HEK293 (cell line): ENCODE results near the gene LTBP1.

ENCODE experiments used
- CTCF ChIP-seq: fragments of 450-650 bp; formaldehyde crosslinking; IDR thresholded peaks from 2 replicates; pipeline ENCODE4 v1.5.1; 2016; ENCODE audit warnings: missing biosample characterization, missing genetic modification characterization
- HOXA7 ChIP-seq: sonication (generic); formaldehyde crosslinking; IDR thresholded peaks from 2 replicates; pipeline ENCODE4 v1.8.1; 2022; ENCODE audit warnings: missing genetic modification reagents, borderline replicate concordance
- KLF16 ChIP-seq: fragments of 450-650 bp; formaldehyde crosslinking; IDR thresholded peaks from 2 replicates; pipeline ENCODE4 v1.5.1; 2017; ENCODE audit warnings: missing biosample characterization, missing genetic modification characterization
- KLF9 ChIP-seq: fragments of 450-650 bp; formaldehyde crosslinking; IDR thresholded peaks from 2 replicates; pipeline ENCODE4 v1.5.1; 2016; ENCODE audit warnings: missing biosample characterization, missing genetic modification characterization, low read depth
- SALL2 ChIP-seq: fragments of 450-650 bp; formaldehyde crosslinking; IDR thresholded peaks from 2 replicates; pipeline ENCODE4 v1.5.0; 2017; ENCODE audit warnings: missing biosample characterization, mild to moderate bottlenecking, missing genetic modification characterization, borderline replicate concordance
- YY1 ChIP-seq: fragments of 450-650 bp; formaldehyde crosslinking; IDR thresholded peaks from 2 replicates; pipeline ENCODE4 v1.5.1; 2018; ENCODE audit warnings: missing biosample characterization, missing genetic modification characterization
- ZBTB10 ChIP-seq: fragments of 450-650 bp; formaldehyde crosslinking; IDR thresholded peaks from 2 replicates; pipeline ENCODE4 v1.5.1; 2016; ENCODE audit warnings: missing biosample characterization, missing genetic modification characterization
- ZBTB26 ChIP-seq: fragments of 450-650 bp; formaldehyde crosslinking; optimal IDR thresholded peaks from 2 replicates; pipeline ENCODE3; 2016; ENCODE audit warnings: missing biosample characterization, mild to moderate bottlenecking, missing genetic modification characterization
- ZNF26 ChIP-seq: fragments of 450-650 bp; formaldehyde crosslinking; IDR thresholded peaks from 2 replicates; pipeline ENCODE4 v1.5.1; 2016; ENCODE audit warnings: missing biosample characterization, missing genetic modification characterization
- TF ChIP-seq, protein P1 (sequence below): fragments of 450-650 bp; formaldehyde crosslinking; IDR thresholded peaks from 2 replicates; pipeline ENCODE4 v1.5.1; 2016; ENCODE audit warnings: missing biosample characterization, missing genetic modification characterization
- TF ChIP-seq, protein P2 (sequence below): fragments of 450-650 bp; formaldehyde crosslinking; IDR thresholded peaks from 2 replicates; pipeline ENCODE4 v1.5.1; 2016; ENCODE audit warnings: missing biosample characterization, missing genetic modification characterization
- TF ChIP-seq, protein P3 (sequence below): fragments of 450-650 bp; formaldehyde crosslinking; IDR thresholded peaks from 2 replicates; pipeline ENCODE4 v1.5.1; 2016; ENCODE audit warnings: missing biosample characterization, missing genetic modification characterization, low read depth

GRCh38 chr2:32948266-32948665 is 1.5 kb downstream of the LTBP1 start:
- no peak for TF ChIP-seq CTCF (tag by site-specific recombination)
- TF ChIP-seq SALL2 (tag by site-specific recombination) = no peak
- TF ChIP-seq KLF9 (tag by site-specific recombination) = no peak
- TF ChIP-seq ZBTB10 (tag by site-specific recombination) = no peak
- no peak for TF ChIP-seq ZBTB26
- no peak for TF ChIP-seq ZNF26 (tag by site-specific recombination)
- no peak for TF ChIP-seq YY1 (tag by site-specific recombination)
- TF ChIP-seq, protein P1, sequence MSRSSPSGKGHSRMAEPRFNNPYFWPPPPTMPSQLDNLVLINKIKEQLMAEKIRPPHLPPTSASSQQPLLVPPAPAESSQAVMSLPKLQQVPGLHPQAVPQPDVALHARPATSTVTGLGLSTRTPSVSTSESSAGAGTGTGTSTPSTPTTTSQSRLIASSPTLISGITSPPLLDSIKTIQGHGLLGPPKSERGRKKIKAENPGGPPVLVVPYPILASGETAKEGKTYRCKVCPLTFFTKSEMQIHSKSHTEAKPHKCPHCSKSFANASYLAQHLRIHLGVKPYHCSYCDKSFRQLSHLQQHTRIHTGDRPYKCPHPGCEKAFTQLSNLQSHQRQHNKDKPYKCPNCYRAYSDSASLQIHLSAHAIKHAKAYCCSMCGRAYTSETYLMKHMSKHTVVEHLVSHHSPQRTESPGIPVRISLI (tag by site-specific recombination) = no peak
- no peak for TF ChIP-seq HOXA7 (CRISPR knock-in tag)
- TF ChIP-seq, protein P2, sequence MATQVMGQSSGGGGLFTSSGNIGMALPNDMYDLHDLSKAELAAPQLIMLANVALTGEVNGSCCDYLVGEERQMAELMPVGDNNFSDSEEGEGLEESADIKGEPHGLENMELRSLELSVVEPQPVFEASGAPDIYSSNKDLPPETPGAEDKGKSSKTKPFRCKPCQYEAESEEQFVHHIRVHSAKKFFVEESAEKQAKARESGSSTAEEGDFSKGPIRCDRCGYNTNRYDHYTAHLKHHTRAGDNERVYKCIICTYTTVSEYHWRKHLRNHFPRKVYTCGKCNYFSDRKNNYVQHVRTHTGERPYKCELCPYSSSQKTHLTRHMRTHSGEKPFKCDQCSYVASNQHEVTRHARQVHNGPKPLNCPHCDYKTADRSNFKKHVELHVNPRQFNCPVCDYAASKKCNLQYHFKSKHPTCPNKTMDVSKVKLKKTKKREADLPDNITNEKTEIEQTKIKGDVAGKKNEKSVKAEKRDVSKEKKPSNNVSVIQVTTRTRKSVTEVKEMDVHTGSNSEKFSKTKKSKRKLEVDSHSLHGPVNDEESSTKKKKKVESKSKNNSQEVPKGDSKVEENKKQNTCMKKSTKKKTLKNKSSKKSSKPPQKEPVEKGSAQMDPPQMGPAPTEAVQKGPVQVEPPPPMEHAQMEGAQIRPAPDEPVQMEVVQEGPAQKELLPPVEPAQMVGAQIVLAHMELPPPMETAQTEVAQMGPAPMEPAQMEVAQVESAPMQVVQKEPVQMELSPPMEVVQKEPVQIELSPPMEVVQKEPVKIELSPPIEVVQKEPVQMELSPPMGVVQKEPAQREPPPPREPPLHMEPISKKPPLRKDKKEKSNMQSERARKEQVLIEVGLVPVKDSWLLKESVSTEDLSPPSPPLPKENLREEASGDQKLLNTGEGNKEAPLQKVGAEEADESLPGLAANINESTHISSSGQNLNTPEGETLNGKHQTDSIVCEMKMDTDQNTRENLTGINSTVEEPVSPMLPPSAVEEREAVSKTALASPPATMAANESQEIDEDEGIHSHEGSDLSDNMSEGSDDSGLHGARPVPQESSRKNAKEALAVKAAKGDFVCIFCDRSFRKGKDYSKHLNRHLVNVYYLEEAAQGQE (tag by site-specific recombination) = no peak
- TF ChIP-seq KLF16 (tag by site-specific recombination) = no peak
- TF ChIP-seq, protein P3, sequence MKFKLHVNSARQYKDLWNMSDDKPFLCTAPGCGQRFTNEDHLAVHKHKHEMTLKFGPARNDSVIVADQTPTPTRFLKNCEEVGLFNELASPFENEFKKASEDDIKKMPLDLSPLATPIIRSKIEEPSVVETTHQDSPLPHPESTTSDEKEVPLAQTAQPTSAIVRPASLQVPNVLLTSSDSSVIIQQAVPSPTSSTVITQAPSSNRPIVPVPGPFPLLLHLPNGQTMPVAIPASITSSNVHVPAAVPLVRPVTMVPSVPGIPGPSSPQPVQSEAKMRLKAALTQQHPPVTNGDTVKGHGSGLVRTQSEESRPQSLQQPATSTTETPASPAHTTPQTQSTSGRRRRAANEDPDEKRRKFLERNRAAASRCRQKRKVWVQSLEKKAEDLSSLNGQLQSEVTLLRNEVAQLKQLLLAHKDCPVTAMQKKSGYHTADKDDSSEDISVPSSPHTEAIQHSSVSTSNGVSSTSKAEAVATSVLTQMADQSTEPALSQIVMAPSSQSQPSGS (tag by site-specific recombination) = no peak
